Measurements from ENCODE around the gene DBT.

DNA sequence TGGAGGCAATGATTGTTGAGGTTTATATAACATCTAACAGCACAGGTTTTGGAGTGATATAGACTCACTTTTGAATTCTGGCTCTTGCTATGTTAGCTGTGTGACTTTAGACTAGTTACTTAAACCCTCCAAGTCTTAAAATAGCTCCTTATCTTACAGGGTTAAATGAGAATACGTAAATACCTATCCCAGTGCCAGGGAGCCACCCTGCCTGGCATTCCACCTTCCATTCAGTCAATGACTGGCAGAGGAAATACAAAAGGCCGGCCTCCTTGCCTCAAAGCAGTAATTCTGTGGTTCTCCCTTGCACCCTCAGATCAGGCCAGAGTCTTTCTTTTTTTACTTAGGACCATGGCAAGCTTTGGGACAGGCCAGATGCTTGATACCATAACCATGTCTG is 31.8 kb downstream of the DBT start:
- TF ChIP-seq CTCF (IDR thresholded peaks at IDR 0.05) = no peak
- no peak for TF ChIP-seq EP300 (IDR thresholded peaks at IDR 0.05)
- no peak for TF ChIP-seq POLR2A (IDR thresholded peaks at IDR 0.05; ENCODE audit: low read depth)
- no peak for TF ChIP-seq POLR2AphosphoS5 (IDR thresholded peaks at IDR 0.05)
